HCEC 1CT (cell line): ENCODE measurements around the gene RNF111.
A peak's percentile ranks its signal among the peaks of the same experiment; 100 is the strongest.
"Not testable (repeated sequence)": the region's sequence is repeated elsewhere in the genome, so short reads cannot be mapped to it uniquely, and the experiment has no call there.

Source experiments
- DNase-seq: peaks from one replicate; pipeline ENCODE4 v3.0.0-alpha.2; 2017

Gene RNF111

DNA sequence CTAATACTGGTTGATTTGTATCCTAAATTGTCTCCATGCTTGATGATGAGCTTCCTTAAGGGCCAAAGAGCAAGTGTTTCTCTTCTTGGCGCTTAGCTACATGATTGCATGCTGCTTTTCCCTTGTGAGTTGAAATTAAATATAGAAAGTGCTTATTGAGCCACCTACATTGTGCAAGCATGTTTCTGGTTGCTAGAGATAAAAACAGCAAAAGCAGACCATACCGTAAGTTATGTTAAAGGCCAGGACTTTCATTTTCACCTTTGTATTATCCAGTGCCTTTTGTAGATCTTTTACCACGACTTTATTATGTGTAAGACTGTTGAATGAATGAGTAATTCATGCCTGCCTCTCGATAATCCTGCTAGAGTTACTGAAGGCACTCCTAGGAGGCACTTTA lies 75.6 kb downstream of the RNF111 start:
- no peak for DNase-seq

DNA sequence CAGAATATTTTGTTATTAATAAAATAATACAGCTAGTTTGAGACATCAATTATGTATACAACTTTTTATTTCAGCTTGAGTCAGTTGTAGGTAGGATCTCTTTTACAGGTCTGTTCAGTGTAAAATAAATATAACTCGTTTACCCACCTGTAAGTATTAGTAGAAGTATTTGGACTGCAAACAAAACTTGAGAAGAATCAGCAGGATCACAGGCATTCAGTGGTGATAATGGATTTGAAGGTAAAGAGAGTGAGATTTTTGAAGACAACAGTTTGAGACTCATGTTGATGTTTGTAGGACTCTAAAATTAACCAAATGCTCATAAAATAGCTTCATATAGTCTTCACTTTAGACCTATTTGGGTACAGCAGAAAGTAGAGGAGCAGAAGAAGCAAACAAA lies 82.0 kb downstream of the RNF111 start:
- DNase-seq = no peak

DNA sequence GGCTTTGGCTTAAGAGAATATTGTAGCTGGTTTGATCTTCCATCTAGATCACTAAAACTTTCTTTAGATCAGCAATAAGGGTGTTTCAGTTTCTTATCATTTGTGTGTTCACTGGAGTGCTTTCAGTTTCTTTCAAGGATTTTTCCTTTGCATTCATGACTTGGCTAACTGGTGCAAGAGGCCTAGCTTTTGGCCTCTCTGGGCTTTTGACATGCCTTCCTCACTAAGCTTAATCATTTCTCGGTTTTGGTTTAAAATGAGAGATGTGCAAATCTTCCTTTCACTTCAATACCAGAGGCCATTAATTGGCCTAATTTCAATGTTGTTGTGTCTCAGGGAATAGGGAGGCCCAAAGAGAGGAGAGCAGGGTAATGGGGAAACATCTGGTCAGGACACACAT lies 87.1 kb downstream of the RNF111 start:
- DNase-seq = no peak

- DNase-seq = no peak
Observed at GRCh38 chr15:59087731-59088130, 100.3 kb downstream of the RNF111 start.

DNA sequence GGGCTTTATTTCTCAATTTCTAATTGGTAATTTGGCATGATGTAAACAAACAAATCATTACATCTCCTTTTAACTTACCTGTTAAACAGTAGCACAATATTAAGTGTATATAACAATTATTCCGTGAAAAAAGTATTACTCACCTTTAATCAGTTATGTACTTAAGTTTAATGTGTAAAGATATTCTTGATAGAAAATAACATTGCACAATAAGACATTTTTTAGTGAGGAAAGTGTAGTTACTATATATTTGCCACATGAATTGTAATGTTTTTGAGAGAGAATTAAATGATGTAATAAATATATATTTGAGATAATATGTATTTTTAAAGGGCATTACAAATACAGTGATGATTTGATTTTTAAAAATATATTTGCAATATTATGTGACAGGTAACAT lies 106.6 kb downstream of the RNF111 start:
- no peak for DNase-seq

DNA sequence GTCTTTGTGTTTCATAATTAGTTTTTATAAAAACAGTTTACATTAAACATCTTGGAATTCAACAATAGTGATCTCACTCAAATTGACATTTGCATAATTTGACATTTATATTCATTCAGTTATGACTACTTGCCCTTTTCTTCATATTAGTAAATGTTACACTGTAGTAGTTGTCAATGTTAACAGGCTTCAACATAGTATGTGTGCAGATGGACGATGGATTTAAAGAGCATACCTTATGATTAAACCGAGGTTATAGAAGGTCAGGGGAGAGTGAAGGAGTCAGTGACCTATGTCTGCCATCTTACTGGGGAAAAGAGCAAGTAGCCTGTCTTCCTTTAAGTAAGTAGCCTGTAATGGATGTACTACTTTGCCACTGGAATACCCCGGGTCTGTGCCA lies 109.0 kb downstream of the RNF111 start:
- no peak for DNase-seq

GRCh38 chr15:59099162-59099685 lies 111.8 kb downstream of the RNF111 start:
- DNase-seq = no peak

DNA sequence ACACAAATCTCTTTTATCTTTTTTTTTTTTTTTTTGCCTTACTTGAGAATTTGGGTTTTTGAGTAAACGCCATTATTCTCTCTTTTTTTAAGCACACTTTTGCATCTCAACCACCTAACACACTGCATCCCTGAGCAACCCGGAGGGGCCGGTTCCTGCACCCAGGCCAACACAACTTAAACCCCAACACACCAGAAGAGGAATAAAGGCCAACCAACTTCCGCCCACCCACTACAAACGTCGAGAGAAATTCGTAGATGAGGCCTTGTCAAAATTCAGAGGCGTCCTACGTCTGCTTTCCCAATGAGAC lies 117.1 kb downstream of the RNF111 start:
- no peak for DNase-seq

DNA sequence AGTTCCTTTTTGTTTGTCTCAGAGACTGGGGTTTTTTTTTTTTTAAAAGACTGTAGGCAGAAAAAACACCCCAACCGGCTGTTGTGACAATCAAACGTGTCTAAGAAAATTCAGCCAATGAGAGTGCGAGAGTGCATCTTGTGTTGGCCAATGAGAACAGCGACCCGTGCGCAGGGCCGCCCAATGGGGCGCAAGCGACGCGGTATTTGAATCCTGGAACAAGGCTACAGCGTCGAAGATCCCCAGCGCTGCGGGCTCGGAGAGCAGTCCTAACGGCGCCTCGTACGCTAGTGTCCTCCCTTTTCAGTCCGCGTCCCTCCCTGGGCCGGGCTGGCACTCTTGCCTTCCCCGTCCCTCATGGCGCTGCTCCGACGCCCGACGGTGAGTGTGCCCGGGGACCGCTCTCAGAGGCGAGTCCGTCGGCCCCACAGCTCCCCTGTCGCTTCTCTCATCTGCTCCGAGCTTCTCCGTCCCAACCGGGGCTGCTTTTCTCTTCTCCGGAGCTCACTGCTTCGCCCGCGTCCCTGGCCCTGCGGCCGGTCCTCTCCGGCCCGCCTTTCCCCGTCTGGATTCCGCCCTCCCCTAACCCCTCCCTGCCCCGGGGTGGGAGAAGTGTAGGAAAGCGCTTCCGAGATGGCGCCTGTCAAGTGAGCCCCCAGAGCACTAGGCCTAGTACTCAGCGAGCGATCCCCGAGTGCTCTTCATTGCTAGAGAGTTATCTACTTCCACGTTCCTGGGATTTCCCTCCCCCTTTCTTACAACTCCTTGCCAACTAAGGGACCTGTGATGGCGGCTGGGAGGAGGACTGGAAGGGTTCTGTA lies 117.7 kb downstream of the RNF111 start, which contains the start of gene CCNB2:
Gene CCNB2, plus strand, starts transcription at position 235 of the 821 bp plus-strand sequence. Its CDS starts 123 bp downstream, at position 358.
- peak; percentile 92 for DNase-seq

GRCh38 chr15:59105854-59106253 lies 118.4 kb downstream of the RNF111 start:
- DNase-seq = no peak

DNA sequence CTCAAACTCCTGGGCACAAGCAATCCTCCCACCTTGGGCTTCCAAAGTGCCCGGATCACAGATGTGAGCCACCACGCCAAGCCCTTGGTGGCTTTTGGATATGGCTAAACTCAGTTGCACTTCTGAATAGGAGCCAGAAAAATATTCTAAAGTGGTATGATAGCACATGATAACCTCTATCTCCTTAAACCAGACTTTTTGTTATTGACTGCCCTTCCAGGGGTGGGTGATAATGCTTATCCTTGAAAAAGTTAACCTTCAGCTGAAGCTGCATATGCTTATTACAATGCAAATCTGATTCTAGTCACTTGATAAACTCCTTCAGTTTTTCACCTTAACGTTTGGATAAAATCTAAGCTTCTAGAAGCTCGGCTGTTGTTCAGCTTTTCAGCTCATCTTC lies 123.8 kb downstream of the RNF111 start:
- DNase-seq = no peak

- DNase-seq = no peak
Observed at GRCh38 chr15:59115047-59115446, 127.6 kb downstream of the RNF111 start.

GRCh38 chr15:59116141-59116540 lies 128.7 kb downstream of the RNF111 start:
- no peak for DNase-seq

DNA sequence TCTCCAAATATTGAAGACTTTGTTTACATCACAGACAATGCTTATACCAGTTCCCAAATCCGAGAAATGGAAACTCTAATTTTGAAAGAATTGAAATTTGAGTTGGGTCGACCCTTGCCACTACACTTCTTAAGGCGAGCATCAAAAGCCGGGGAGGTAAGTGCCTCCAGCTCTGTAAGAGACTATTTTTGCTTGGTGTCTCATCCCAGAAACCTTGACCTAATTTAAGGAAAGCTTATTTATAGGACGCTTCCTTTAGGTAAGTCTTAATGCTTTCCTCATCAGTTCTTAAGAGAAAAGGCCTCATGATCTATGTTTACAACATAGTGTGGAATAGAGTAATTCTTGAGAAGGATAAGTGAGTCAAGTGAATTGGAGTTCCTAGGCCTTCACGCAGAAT lies 129.3 kb downstream of the RNF111 start:
- no peak for DNase-seq

- no peak for DNase-seq
Observed at GRCh38 chr15:59119625-59120024, 132.2 kb downstream of the RNF111 start.

DNA sequence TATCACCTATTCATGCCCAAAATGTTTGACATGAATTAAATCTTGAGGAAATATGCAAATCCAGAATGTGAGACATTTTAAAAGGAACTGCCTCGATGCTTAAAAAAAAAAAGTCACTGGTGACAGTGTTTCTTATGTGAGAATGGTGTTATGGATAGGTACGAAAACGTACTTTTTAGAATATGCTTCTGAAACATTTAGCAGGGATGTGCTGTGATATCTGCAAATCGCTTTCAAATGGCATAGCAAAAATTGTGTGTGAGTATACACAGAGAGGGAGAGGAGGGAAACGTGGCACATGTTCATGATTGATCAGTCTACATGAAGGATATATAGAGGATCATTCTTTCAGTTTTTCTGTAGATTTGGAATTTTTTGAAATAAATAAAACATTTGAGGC lies 133.5 kb downstream of the RNF111 start:
- no peak for DNase-seq

DNA sequence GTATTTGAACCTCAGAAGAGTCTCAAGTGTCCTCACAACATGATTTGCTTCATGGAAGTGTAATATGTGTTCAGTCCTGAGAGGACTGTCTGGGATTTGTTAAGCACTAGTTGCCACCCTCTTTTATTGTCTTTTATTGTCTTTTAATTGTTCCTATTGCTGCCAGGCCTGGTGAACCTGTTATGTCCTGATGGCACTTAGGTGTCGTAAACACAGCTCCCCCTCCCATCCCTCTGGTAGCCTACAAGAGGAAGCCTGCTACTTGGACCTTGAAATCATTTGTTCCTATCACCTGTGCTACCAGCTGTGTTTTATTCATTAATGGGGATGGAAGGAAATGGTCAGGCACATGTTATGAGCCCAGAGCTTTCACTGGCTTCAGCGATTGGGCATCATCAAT lies 136.8 kb downstream of the RNF111 start:
- DNase-seq = no peak

GRCh38 chr15:59125683-59126082 lies 138.2 kb downstream of the RNF111 start:
- DNase-seq = not testable (repeated sequence)

- DNase-seq = not testable (repeated sequence)
Observed at GRCh38 chr15:59127255-59127654, 139.8 kb downstream of the RNF111 start.

GRCh38 chr15:59131456-59131855 lies 144.0 kb downstream of the RNF111 start:
- no peak for DNase-seq

DNA sequence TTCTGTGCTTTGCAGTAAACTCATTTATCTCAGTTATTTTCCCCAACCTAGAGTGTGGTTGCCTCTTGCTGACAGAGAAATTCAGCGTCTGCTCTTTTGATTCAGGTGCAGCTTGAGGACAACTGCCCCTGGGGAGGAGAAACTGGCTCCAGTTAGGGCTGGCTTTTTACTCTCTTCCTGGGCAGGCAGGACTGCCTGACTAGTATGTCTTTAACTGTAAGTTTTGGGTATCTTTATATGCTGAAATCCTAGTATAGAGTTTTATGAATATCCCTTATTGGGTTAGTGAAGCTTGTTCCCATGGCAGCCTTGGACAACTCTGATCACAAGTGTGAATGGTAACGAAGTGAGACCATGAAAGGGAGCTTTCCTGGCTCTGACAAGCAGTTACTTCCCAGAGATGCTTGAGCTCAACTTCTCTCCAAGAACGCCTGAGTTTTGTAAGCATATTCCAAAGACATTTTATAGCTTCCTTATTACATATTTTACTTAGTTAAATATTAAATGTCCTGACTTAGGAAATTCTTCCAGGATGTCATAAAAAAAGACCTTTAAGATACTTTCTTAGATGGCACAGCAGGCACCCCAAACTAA lies 144.6 kb downstream of the RNF111 start:
- DNase-seq = no peak

DNA sequence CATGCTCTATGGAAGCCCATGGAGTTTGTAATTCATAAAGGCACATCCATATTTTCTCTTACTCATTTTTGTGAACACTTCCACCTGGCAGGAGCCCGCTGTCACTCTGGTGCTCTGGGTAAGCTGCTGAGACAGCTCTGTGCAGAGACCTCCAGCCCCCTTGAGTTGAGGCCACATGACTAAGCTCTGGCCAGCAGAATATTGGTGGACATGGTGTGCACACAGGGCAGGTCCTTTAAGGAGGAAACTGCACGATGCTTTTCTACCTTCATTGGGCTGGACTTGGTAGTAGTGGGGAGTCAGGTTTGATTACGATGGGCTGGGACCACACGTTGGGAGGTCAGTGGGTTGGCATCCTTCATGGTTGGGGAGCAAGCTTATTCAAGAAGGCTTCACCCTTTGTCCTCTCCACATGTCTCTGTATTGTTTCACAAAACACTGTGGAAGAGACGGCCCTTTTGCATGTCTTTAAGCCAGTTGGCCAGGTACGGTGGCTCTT lies 146.5 kb downstream of the RNF111 start:
- no peak for DNase-seq

GRCh38 chr15:59137566-59137965 lies 150.1 kb downstream of the RNF111 start:
- DNase-seq = no peak

- DNase-seq = peak; percentile 39
Observed at GRCh38 chr15:59138243-59138642, 150.8 kb downstream of the RNF111 start.
